HFF-Myc (cell line): ENCODE data around the gene RGMB.
A peak's percentile ranks its signal among the peaks of the same experiment; 100 is the strongest.

Experiments
- DNase-seq: peaks from one replicate; pipeline ENCODE4 v3.0.0-alpha.2; 2011; ENCODE audit warnings: low read depth; ENCODE audit errors: extremely low read depth
- H3K4me3 ChIP-seq: replicated peaks from 2 replicates; pipeline ENCODE4 v1.5.1; 2011; ENCODE audit warnings: low read depth, mild to moderate bottlenecking, control low read depth, low read length
- CTCF ChIP-seq: IDR thresholded peaks from 2 replicates; pipeline ENCODE4 v1.5.1; 2012; ENCODE audit warnings: mild to moderate bottlenecking, low read depth, low read length, control low read depth; ENCODE audit errors: missing control alignments

RGMB gene

GRCh38 chr5:98755406-98755805, 18.1 kb upstream of the RGMB start:
- no peak for TF ChIP-seq CTCF
- DNase-seq, result no peak
- H3K4me3 ChIP-seq, result no peak overlapping the region

- DNase-seq, result no peak
- H3K4me3 ChIP-seq, result no peak overlapping the region
- TF ChIP-seq CTCF, result no peak
These were observed 15.5 kb upstream of the RGMB start for GRCh38 chr5:98757978-98758377.

- no peak for TF ChIP-seq CTCF
- DNase-seq, result no peak
- H3K4me3 ChIP-seq, result no peak overlapping the region
These were observed 10.3 kb upstream of the RGMB start for GRCh38 chr5:98763001-98763630.

- no peak for TF ChIP-seq CTCF
- DNase-seq, result no peak
These were observed 7.6 kb upstream of the RGMB start for GRCh38 chr5:98765815-98766214.

GRCh38 chr5:98767581-98767980, 5.9 kb upstream of the RGMB start:
- no peak for DNase-seq
- H3K4me3 ChIP-seq, result no peak overlapping the region
- TF ChIP-seq CTCF, result no peak

More at GRCh38 chr5:98765815-98766214, 7.6 kb upstream of the RGMB start:
- no peak overlapping the region for H3K4me3 ChIP-seq

GRCh38 chr5:98768160-98768959, 5.1 kb upstream of the RGMB start:
- peak; percentile 99 for TF ChIP-seq CTCF
- H3K4me3 ChIP-seq, result peak overlapping the region; percentile 84
- DNase-seq, result no peak

GRCh38 chr5:98768960-98769209, 4.6 kb upstream of the RGMB start:
- H3K4me3 ChIP-seq, result peak overlapping the region; percentile 84
- no peak for TF ChIP-seq CTCF
- DNase-seq, result no peak
